Measurements from ENCODE around the gene MDM2. TPM values are rescaled to one million over a fixed set of nuclear protein-coding genes. Genes with fewer than 3 reads are reported as not detected.

MDM2 gene
- total RNA-seq, 1 experiment from 2014 or later, result 97.1 TPM

DNA sequence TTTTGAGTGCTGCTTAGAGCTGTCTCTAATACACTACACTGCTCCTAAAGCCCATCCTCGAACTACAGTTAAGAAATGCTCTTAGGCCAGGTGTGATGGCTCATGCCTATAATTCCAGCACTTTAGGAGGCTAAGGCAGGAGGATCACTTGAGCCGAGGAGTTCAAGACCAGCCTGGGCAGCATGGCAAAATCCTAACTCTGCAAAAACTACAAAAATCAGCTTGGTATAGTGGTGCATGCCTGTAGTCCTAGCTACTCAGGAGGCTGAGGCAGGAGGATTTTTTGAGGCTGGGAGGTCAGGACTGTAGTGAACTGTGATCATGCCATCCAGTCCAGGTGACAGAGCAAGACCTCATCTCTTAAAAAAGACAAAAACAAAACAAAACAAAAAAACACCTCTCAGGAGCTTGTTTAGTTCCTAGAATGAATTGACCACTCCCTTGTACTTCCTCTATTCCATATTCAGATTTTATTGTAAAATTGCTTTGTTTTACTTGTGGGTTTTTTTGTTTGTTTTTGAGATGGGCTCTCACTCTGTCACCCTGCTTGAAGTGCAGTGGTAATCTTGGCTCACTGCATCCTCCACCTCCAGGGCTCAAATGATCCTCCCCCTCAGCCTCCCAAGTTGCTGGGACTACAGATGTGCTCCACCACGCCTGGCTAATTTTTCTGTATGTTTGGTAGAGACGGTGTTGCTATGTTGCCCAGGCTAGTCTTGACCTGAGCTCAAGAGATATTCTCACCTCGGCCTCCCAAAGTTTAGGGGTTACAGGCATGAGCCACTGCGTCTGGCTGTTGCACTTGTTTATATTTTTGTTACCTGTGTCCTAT lies 13.6 kb downstream of the MDM2 start:
- TF ChIP-seq, protein P1, sequence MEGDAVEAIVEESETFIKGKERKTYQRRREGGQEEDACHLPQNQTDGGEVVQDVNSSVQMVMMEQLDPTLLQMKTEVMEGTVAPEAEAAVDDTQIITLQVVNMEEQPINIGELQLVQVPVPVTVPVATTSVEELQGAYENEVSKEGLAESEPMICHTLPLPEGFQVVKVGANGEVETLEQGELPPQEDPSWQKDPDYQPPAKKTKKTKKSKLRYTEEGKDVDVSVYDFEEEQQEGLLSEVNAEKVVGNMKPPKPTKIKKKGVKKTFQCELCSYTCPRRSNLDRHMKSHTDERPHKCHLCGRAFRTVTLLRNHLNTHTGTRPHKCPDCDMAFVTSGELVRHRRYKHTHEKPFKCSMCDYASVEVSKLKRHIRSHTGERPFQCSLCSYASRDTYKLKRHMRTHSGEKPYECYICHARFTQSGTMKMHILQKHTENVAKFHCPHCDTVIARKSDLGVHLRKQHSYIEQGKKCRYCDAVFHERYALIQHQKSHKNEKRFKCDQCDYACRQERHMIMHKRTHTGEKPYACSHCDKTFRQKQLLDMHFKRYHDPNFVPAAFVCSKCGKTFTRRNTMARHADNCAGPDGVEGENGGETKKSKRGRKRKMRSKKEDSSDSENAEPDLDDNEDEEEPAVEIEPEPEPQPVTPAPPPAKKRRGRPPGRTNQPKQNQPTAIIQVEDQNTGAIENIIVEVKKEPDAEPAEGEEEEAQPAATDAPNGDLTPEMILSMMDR (IDR thresholded peaks at IDR 0.05; ENCODE audit: unreplicated experiment), result no peak
- no TSS peak for BruUV-seq (replicated peaks)
- Mint-ChIP-seq H3K4me1 (ENCODE audit: low read depth, unreplicated experiment) (no peaks in the 10 kb centered on the region), H3K4me3 (ENCODE audit: low read depth, unreplicated experiment) (no peak overlapping the region), H3K27me3 (ENCODE audit: unreplicated experiment) (no peaks in the 10 kb centered on the region), H3K9me3 (ENCODE audit: low read depth, unreplicated experiment) (no peaks in the 10 kb centered on the region), H3K36me3 (ENCODE audit: insufficient read depth, unreplicated experiment) (peaks cover 51% of the 10 kb centered on the region), H3K27ac (ENCODE audit: unreplicated experiment) (no peak overlapping the region)
- DNase-seq, result no peak
- intact Hi-C loops (cut with micrococcal nuclease; ENCODE audit: unreplicated experiment), result no loop called here
- CTCF ChIA-PET, result interaction anchor here (1.3 kb wide), 1 partner anchor 9 kb away, joined by 4 read pairs; no protein-coding TSS in a partner anchor

DNA sequence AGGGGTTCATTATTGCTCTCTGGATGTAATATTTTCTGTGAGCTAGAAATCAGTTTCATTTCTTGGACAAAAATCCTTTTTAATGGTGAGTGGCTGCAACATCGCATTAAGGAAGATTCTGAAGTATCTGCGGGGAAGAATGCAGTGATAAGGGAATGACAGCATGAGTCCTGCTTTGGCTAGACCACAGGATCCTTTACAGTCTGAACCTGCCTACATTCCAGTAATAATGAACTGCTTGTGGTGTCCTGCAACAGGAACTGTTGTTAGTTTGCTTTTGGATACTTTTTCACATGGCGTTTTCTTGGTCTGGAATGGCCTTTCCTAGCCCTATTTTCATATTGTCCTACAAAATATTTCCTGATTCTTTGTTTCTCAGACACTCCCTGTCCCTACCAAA lies 15.7 kb downstream of the MDM2 start:
- CTCF ChIA-PET, result no interaction called here
- Mint-ChIP-seq H3K27me3 (ENCODE audit: unreplicated experiment) (no peaks in the 10 kb centered on the region), H3K27ac (ENCODE audit: unreplicated experiment) (no peak overlapping the region), H3K4me3 (ENCODE audit: low read depth, unreplicated experiment) (no peak overlapping the region), H3K36me3 (ENCODE audit: insufficient read depth, unreplicated experiment) (peaks cover 45% of the 10 kb centered on the region), H3K4me1 (ENCODE audit: low read depth, unreplicated experiment) (no peaks in the 10 kb centered on the region), H3K9me3 (ENCODE audit: low read depth, unreplicated experiment) (no peaks in the 10 kb centered on the region)
- intact Hi-C loops (cut with micrococcal nuclease; ENCODE audit: unreplicated experiment), result no loop called here
- BruUV-seq (replicated peaks), result no TSS peak
- TF ChIP-seq, protein P1 (IDR thresholded peaks at IDR 0.05; ENCODE audit: unreplicated experiment), result no peak
- DNase-seq, result no peak

DNA sequence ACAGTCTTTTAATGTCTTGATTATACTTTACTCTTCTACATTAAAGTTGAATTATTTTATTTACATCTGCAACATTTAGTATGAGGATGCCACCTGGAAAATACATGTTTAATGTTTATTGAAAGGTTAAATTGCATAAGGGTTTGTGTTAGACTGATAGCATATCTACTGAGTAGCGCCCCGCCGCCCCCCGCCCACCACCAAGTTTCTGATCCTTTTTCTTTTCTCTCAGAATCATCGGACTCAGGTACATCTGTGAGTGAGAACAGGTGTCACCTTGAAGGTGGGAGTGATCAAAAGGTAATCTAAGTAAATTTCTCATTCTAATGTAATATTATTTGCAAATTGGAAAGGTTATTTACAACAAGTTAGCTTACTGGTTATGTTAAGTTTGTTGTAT lies 16.2 kb downstream of the MDM2 start:
- no peak for DNase-seq
- Mint-ChIP-seq H3K36me3 (ENCODE audit: insufficient read depth, unreplicated experiment) (peaks cover 41% of the 10 kb centered on the region), H3K4me1 (ENCODE audit: low read depth, unreplicated experiment) (no peaks in the 10 kb centered on the region), H3K27me3 (ENCODE audit: unreplicated experiment) (no peaks in the 10 kb centered on the region), H3K9me3 (ENCODE audit: low read depth, unreplicated experiment) (no peaks in the 10 kb centered on the region), H3K27ac (ENCODE audit: unreplicated experiment) (no peak overlapping the region), H3K4me3 (ENCODE audit: low read depth, unreplicated experiment) (no peak overlapping the region)
- BruUV-seq (replicated peaks), result no TSS peak
- intact Hi-C loops (cut with micrococcal nuclease; ENCODE audit: unreplicated experiment), result no loop called here
- CTCF ChIA-PET, result interaction anchor here (0.7 kb wide), 1 partner anchor 1235 kb away, joined by 3 read pairs; no protein-coding TSS in a partner anchor
- TF ChIP-seq, protein P1 (IDR thresholded peaks at IDR 0.05; ENCODE audit: unreplicated experiment), result no peak

DNA sequence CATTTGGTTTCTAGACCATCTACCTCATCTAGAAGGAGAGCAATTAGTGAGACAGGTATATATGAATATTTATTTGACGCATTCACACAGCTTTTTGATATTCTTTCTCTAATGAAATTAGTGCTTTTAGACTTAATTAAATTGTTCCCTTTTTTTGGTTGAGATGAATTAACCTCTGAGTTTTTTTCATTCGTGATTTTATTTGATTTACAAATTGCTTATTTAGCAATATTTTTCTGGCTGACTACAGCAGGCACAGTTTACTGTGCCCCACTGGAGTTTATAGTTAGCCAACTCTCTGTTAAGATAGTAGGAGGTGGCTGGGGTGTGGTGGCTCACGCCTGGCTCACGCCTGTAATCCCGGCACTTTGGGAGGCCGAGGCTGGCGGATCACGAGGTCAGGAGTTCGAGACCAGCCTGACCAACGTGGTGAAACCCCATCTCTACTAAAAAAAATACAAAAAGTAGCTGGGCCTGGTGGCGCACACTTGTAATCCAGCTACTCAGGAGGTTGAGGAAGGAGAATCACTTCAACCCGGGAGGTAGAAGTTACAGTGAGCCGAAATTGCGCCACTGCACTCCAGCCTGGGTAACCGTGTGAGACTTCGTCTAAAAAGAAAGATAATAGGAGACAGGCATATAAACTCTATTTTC lies 16.7 kb downstream of the MDM2 start:
- Mint-ChIP-seq H3K27ac (ENCODE audit: unreplicated experiment) (no peak overlapping the region), H3K36me3 (ENCODE audit: insufficient read depth, unreplicated experiment) (peaks cover 35% of the 10 kb centered on the region), H3K4me3 (ENCODE audit: low read depth, unreplicated experiment) (no peak overlapping the region)

More for the DNA sequence above, 16.7 kb downstream of the MDM2 start:
- no TSS peak for BruUV-seq (replicated peaks)
- no peak for DNase-seq
- no peaks in the 10 kb centered on the region for H3K9me3 Mint-ChIP-seq (ENCODE audit: low read depth, unreplicated experiment)
- TF ChIP-seq, protein P1 (IDR thresholded peaks at IDR 0.05; ENCODE audit: unreplicated experiment), result no peak
- CTCF ChIA-PET, result interaction anchor here (0.7 kb wide), 1 partner anchor 1236 kb away, joined by 3 read pairs; no protein-coding TSS in a partner anchor
- H3K4me1 Mint-ChIP-seq (ENCODE audit: low read depth, unreplicated experiment), result no peaks in the 10 kb centered on the region
- intact Hi-C loops (cut with micrococcal nuclease; ENCODE audit: unreplicated experiment), result no loop called here
- H3K27me3 Mint-ChIP-seq (ENCODE audit: unreplicated experiment), result no peaks in the 10 kb centered on the region
